ENCODE measurements around the gene LRRC43. TPM values are rescaled to one million over a fixed set of nuclear protein-coding genes. Genes with fewer than 3 reads are reported as not detected.

LRRC43 gene
- total and polyA plus RNA-seq, 2 of the 4 experiments (the other 2 are of a cell fraction), result 0.26 to 0.36 TPM

GRCh38 chr12:122168492-122168891 is 14.4 kb upstream of the LRRC43 start:
- no peak overlapping the region for H4K5ac ChIP-seq (ENCODE audit: low read depth, low read length)
- H3K4me2 ChIP-seq (ENCODE audit: low read depth, low read length), result no peak overlapping the region
- no TSS peak for BruUV-seq (replicated peaks)
- H3K4me3 ChIP-seq (ENCODE audit: insufficient read depth, low read depth, low read length), result no peak overlapping the region
- no peak overlapping the region for H3K23ac ChIP-seq (ENCODE audit: low read depth, low read length)
- no peaks in the 10 kb centered on the region for H3K79me1 ChIP-seq (ENCODE audit: low read depth in 1 of 2, low read length in 2 of 2)
- no peak overlapping the region for H2AK9ac ChIP-seq (replicated peaks; ENCODE audit: low read depth, low read length, poor library complexity)
- POLR2A ChIA-PET (ENCODE audit: unreplicated experiment), result no interaction called here
- H3K9me3 ChIP-seq (ENCODE audit: control insufficient read depth, insufficient read depth, low read length), result no peaks in the 10 kb centered on the region
- no peak overlapping the region for H2BK5ac ChIP-seq (ENCODE audit: low read depth, low read length, poor library complexity, severe bottlenecking)
- 100% methylated on average over 1 of the region's 3 CpGs; no CpG with 5 or more reads in 1 of the 2 experiments for WGBS, 2 experiments (ENCODE audit: extremely low coverage in 2 of 2, insufficient read length in 1 of 2)
- no peak overlapping the region for H3K56ac ChIP-seq (ENCODE audit: extremely low read depth, insufficient read depth, low read length)
- no peak overlapping the region for H2AFZ ChIP-seq (replicated peaks; ENCODE audit: low read length, poor library complexity)
- in situ Hi-C loops (cut with MboI; ENCODE audit: low sequenced_read_pairs), result no loop called here
- H3K4ac ChIP-seq (ENCODE audit: low read depth, low read length), result no peak overlapping the region
- no peak overlapping the region for H2BK15ac ChIP-seq (ENCODE audit: low read depth, low read length)
- ATAC-seq (ENCODE audit: low read depth) (no peak), DNase-seq (no peak)
- no peaks in the 10 kb centered on the region for H3K4me1 ChIP-seq (ENCODE audit: control insufficient read depth, insufficient read depth, low read length)
- no peak overlapping the region for H3K18ac ChIP-seq (ENCODE audit: low read depth, low read length)
- no peak overlapping the region for H3K27ac ChIP-seq (ENCODE audit: insufficient read depth, low read length)
- no peak overlapping the region for H3K14ac ChIP-seq (replicated peaks; ENCODE audit: low read depth, low read length)
- CTCF ChIA-PET, result no interaction called here
- no peak overlapping the region for H3K9ac ChIP-seq (ENCODE audit: low read depth, low read length)
- no peak overlapping the region for H2BK120ac ChIP-seq (ENCODE audit: low read depth, low read length)
- dilution Hi-C loops (cut with HindIII; ENCODE audit: low sequenced_read_pairs, unreplicated experiment), result no loop called here
- H4K20me1 ChIP-seq (ENCODE audit: insufficient read depth, low read length), result no peaks in the 10 kb centered on the region
- intact Hi-C loops (cut with micrococcal nuclease), result no loop called here
- H4K91ac ChIP-seq (ENCODE audit: insufficient read depth, low read depth, low read length), result no peak overlapping the region
- no peak overlapping the region for H2AK5ac ChIP-seq (ENCODE audit: low read depth, low read length)
- TF ChIP-seq CHD1 (IDR thresholded peaks at IDR 0.05; ENCODE audit: low read depth, low read length) (no peak), BHLHE40 (IDR thresholded peaks at IDR 0.05; ENCODE audit: low read depth, low read length) (no peak), RFX5 (IDR thresholded peaks at IDR 0.05; ENCODE audit: low read depth, low read length) (no peak), SMC3 (IDR thresholded peaks at IDR 0.05; ENCODE audit: low read depth, low read length) (no peak), MXI1 (IDR thresholded peaks at IDR 0.05; ENCODE audit: borderline replicate concordance, low read depth, low read length) (no peak), RAD21 (IDR thresholded peaks at IDR 0.05; ENCODE audit: low read length) (no peak)
- TF ChIP-seq, protein P1, sequence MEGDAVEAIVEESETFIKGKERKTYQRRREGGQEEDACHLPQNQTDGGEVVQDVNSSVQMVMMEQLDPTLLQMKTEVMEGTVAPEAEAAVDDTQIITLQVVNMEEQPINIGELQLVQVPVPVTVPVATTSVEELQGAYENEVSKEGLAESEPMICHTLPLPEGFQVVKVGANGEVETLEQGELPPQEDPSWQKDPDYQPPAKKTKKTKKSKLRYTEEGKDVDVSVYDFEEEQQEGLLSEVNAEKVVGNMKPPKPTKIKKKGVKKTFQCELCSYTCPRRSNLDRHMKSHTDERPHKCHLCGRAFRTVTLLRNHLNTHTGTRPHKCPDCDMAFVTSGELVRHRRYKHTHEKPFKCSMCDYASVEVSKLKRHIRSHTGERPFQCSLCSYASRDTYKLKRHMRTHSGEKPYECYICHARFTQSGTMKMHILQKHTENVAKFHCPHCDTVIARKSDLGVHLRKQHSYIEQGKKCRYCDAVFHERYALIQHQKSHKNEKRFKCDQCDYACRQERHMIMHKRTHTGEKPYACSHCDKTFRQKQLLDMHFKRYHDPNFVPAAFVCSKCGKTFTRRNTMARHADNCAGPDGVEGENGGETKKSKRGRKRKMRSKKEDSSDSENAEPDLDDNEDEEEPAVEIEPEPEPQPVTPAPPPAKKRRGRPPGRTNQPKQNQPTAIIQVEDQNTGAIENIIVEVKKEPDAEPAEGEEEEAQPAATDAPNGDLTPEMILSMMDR (conservative IDR thresholded peaks at IDR 0.05; ENCODE audit: low read depth, low read length), result no peak
- H2BK20ac ChIP-seq (ENCODE audit: low read depth, low read length), result no peak overlapping the region
- no peaks in the 10 kb centered on the region for H3K9me1 ChIP-seq (ENCODE audit: insufficient read depth, low read length)
- H4K8ac ChIP-seq (ENCODE audit: low read depth in 2 of 2, low read length in 2 of 2), result no peak overlapping the region
- H3K27me3 ChIP-seq (ENCODE audit: control insufficient read depth, insufficient read depth, low read length), result peaks cover 22% of the 10 kb centered on the region
- no peaks in the 10 kb centered on the region for H3K36me3 ChIP-seq (ENCODE audit: control insufficient read depth, insufficient read depth, low read length)

Measured in IMR-90 (cell line).